ENCODE measurements around the gene ZNF821.

ZNF821 gene

GRCh38 chr16:71873199-71873598, 10.8 kb downstream of the ZNF821 start:
- TF ChIP-seq TAF1 (IDR thresholded peaks at IDR 0.05; ENCODE audit: borderline replicate concordance, insufficient read depth, low read length) (no peak), REST (IDR thresholded peaks at IDR 0.05; ENCODE audit: insufficient read depth in 1 of 2, low read depth in 2 of 2, low read length in 2 of 2) (no peak), POLR2AphosphoS5 (IDR thresholded peaks at IDR 0.05; ENCODE audit: low read depth, low read length) (no peak), SIN3A (IDR thresholded peaks at IDR 0.05; ENCODE audit: borderline replicate concordance, insufficient read depth, low read length) (no peak), FOXP2 (optimal IDR thresholded peaks at IDR 0.05; ENCODE audit: borderline replicate concordance, extremely low read depth, extremely low read length, insufficient read depth) (no peak)

- no peak for TF ChIP-seq POLR2AphosphoS5 (IDR thresholded peaks at IDR 0.05; ENCODE audit: low read depth, low read length)
- TF ChIP-seq FOXP2 (optimal IDR thresholded peaks at IDR 0.05; ENCODE audit: borderline replicate concordance, extremely low read depth, extremely low read length, insufficient read depth): no peak
- TF ChIP-seq TAF1 (IDR thresholded peaks at IDR 0.05; ENCODE audit: borderline replicate concordance, insufficient read depth, low read length): no peak
- TF ChIP-seq REST (IDR thresholded peaks at IDR 0.05; ENCODE audit: insufficient read depth in 1 of 2, low read depth in 2 of 2, low read length in 2 of 2): no peak
- TF ChIP-seq SIN3A (IDR thresholded peaks at IDR 0.05; ENCODE audit: borderline replicate concordance, insufficient read depth, low read length): no peak
Observed at GRCh38 chr16:71870818-71871217, 13.2 kb downstream of the ZNF821 start.

- TF ChIP-seq TAF1 (IDR thresholded peaks at IDR 0.05; ENCODE audit: borderline replicate concordance, insufficient read depth, low read length): no peak
- no peak for TF ChIP-seq POLR2AphosphoS5 (IDR thresholded peaks at IDR 0.05; ENCODE audit: low read depth, low read length)
- TF ChIP-seq REST (IDR thresholded peaks at IDR 0.05; ENCODE audit: insufficient read depth in 1 of 2, low read depth in 2 of 2, low read length in 2 of 2): no peak
- TF ChIP-seq FOXP2 (optimal IDR thresholded peaks at IDR 0.05; ENCODE audit: borderline replicate concordance, extremely low read depth, extremely low read length, insufficient read depth): no peak
- no peak for TF ChIP-seq SIN3A (IDR thresholded peaks at IDR 0.05; ENCODE audit: borderline replicate concordance, insufficient read depth, low read length)
Observed at GRCh38 chr16:71869089-71869488, 14.9 kb downstream of the ZNF821 start.

GRCh38 chr16:71867939-71868338, 16.0 kb downstream of the ZNF821 start:
- TF ChIP-seq REST (IDR thresholded peaks at IDR 0.05; ENCODE audit: insufficient read depth in 1 of 2, low read depth in 2 of 2, low read length in 2 of 2) (no peak), POLR2AphosphoS5 (IDR thresholded peaks at IDR 0.05; ENCODE audit: low read depth, low read length) (no peak), TAF1 (IDR thresholded peaks at IDR 0.05; ENCODE audit: borderline replicate concordance, insufficient read depth, low read length) (no peak), SIN3A (IDR thresholded peaks at IDR 0.05; ENCODE audit: borderline replicate concordance, insufficient read depth, low read length) (no peak), FOXP2 (optimal IDR thresholded peaks at IDR 0.05; ENCODE audit: borderline replicate concordance, extremely low read depth, extremely low read length, insufficient read depth) (no peak)
